ENCODE results near the gene PLXNB2. TPM values are rescaled to one million over a fixed set of nuclear protein-coding genes. Genes with fewer than 3 reads are reported as not detected.
A peak's percentile ranks its signal among the peaks of the same experiment; 100 is the strongest.

The PLXNB2 gene
- total and polyA plus RNA-seq, 2 donors (not counting 1 experiment from before 2014, with no cell fraction given) = 62.7 to 209 TPM

DNA sequence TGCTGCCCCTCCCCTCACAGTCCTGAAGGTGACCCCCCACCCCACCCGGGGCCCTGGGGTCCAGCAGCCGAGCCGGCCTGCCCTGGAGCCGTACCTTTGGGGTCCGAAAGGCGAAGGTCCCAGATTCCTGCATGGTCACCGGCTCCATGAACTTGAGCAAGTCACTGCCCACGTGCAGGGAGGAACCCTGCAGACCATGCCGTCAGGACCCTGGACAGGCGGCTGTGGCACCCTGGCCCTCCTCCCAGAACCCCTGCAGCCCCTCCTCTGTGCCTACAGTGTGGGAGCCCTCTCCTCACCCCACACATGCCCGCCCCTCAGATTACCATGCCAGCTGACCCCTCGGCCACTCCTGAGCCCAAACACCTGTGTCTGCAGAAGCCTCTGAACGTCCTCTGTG lies 23.0 kb downstream of the PLXNB2 start:
- H3K4me2 ChIP-seq (ENCODE audit: extremely low read depth, insufficient read depth, low read length) = no peak overlapping the region
- peaks cover 25% of the 10 kb centered on the region for H3K79me2 ChIP-seq (ENCODE audit: control insufficient read depth, insufficient read depth, low read length)
- TF ChIP-seq, protein P1, sequence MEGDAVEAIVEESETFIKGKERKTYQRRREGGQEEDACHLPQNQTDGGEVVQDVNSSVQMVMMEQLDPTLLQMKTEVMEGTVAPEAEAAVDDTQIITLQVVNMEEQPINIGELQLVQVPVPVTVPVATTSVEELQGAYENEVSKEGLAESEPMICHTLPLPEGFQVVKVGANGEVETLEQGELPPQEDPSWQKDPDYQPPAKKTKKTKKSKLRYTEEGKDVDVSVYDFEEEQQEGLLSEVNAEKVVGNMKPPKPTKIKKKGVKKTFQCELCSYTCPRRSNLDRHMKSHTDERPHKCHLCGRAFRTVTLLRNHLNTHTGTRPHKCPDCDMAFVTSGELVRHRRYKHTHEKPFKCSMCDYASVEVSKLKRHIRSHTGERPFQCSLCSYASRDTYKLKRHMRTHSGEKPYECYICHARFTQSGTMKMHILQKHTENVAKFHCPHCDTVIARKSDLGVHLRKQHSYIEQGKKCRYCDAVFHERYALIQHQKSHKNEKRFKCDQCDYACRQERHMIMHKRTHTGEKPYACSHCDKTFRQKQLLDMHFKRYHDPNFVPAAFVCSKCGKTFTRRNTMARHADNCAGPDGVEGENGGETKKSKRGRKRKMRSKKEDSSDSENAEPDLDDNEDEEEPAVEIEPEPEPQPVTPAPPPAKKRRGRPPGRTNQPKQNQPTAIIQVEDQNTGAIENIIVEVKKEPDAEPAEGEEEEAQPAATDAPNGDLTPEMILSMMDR (conservative IDR thresholded peaks at IDR 0.05 in 1 of 2, IDR thresholded peaks at IDR 0.05 in 1 of 2; ENCODE audit: low read depth in 1 of 2, low read length in 2 of 2) = no peak
- no peak for TF ChIP-seq EZH2 (IDR thresholded peaks at IDR 0.05; ENCODE audit: low read length, missing control alignments)
- no peak overlapping the region for H2AFZ ChIP-seq (ENCODE audit: low read length)
- H3K27me3 ChIP-seq (ENCODE audit: control insufficient read depth, insufficient read depth, low read length) = no peaks in the 10 kb centered on the region
- DNase-seq (ENCODE audit: low read depth in 2 of 2) = no peak
- no peak overlapping the region for H3K9ac ChIP-seq (ENCODE audit: insufficient read depth, low read length)
- no peaks in the 10 kb centered on the region for H3K9me3 ChIP-seq (ENCODE audit: control insufficient read depth, insufficient read depth, low read depth, low read length)
- H3K36me3 ChIP-seq (ENCODE audit: control insufficient read depth, insufficient read depth, low read length) = peaks cover 75% of the 10 kb centered on the region
- H3K27ac ChIP-seq (ENCODE audit: insufficient read depth, low read length) = no peak overlapping the region
- peaks cover 5% of the 10 kb centered on the region for H3K4me1 ChIP-seq (ENCODE audit: control insufficient read depth, extremely low read depth, insufficient read depth, low read length)
- H4K20me1 ChIP-seq (ENCODE audit: control insufficient read depth, extremely low read depth, insufficient read depth, low read length) = no peaks in the 10 kb centered on the region
- H3K4me3 ChIP-seq (replicated peaks in 1 of 4; ENCODE audit: control extremely low read depth in 1 of 4, insufficient read depth in 1 of 4, low read depth in 3 of 4, low read length in 4 of 4) = no peak overlapping the region

DNA sequence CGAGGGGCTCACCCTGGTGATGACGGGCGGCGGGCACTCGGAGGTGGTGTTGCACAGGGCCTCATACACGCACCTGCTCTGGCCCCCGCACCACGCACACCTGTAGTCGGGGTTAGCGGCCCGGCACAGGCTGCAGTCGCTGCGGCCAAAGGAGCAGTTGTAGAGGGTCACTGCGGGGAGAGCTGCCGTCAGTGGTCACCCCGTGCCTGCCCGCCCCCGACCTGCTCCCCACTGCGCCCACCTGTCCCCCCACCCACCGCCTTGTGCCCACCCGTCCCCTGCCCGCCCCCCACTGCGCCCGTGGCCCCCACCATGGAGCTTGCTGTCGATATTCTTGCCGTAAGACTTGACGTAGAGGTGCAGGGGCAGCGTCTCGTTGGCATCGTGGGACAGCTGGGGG lies 23.6 kb downstream of the PLXNB2 start:
- Histone ChIP-seq H4K20me1 (ENCODE audit: control insufficient read depth, extremely low read depth, insufficient read depth, low read length) (no peaks in the 10 kb centered on the region), H3K27ac (ENCODE audit: insufficient read depth, low read length) (no peak overlapping the region), H3K27me3 (ENCODE audit: control insufficient read depth, insufficient read depth, low read length) (no peaks in the 10 kb centered on the region), H3K79me2 (ENCODE audit: control insufficient read depth, insufficient read depth, low read length) (peaks cover 19% of the 10 kb centered on the region), H3K4me1 (ENCODE audit: control insufficient read depth, extremely low read depth, insufficient read depth, low read length) (peaks cover 5% of the 10 kb centered on the region), H3K4me3 (replicated peaks in 1 of 4; ENCODE audit: control extremely low read depth in 1 of 4, insufficient read depth in 1 of 4, low read depth in 3 of 4, low read length in 4 of 4) (no peak overlapping the region), H2AFZ (ENCODE audit: low read length) (no peak overlapping the region), H3K9me3 (ENCODE audit: control insufficient read depth, insufficient read depth, low read depth, low read length) (no peaks in the 10 kb centered on the region), H3K4me2 (ENCODE audit: extremely low read depth, insufficient read depth, low read length) (no peak overlapping the region), H3K36me3 (ENCODE audit: control insufficient read depth, insufficient read depth, low read length) (peaks cover 73% of the 10 kb centered on the region), H3K9ac (ENCODE audit: insufficient read depth, low read length) (no peak overlapping the region)
- no peak for TF ChIP-seq EZH2 (IDR thresholded peaks at IDR 0.05; ENCODE audit: low read length, missing control alignments)
- TF ChIP-seq, protein P1 (conservative IDR thresholded peaks at IDR 0.05 in 1 of 2, IDR thresholded peaks at IDR 0.05 in 1 of 2; ENCODE audit: low read depth in 1 of 2, low read length in 2 of 2) = no peak
- DNase-seq (ENCODE audit: low read depth in 2 of 2) = no peak

DNA sequence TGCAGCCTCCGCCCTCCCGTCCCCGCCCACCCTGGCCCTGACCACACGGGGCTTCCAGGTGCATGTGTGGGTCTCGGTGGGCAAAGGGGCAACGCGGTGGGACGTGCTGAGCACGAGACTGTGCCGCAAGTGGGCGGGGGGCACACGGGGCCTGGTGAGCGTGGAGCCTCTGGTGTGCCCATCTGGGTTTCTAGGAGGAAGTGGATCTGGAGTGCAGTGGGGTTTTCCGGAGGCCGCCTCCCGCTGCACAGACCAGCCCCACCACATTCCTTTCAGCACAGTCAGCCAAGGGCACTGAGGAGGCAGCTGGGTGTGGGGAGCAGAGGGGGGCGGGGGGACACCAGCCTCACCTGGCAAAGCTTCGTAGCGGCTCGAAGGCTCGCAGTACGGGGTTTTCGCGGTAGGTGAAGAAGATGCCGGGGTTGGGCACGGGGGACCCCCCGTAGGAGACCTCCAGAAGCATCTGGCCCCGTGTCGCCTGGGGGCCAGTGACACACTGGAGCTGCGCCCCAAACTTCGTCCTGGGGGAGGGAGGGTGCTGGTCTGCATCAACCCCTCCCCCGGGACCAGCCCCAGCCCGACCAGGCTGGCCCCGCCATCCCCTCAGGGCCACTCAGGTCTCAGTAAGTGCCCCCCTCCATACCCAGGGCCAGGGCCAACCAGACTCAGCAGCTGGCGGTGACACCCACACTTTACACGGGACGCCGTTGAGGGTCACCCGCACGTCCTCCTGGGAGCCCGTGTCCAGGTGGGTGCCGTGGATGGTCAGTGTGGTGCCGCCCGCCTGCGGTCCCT lies 24.9 kb downstream of the PLXNB2 start:
- DNase-seq (ENCODE audit: low read depth in 2 of 2) = peak; percentile 48 to 86
- Histone ChIP-seq H3K9me3 (ENCODE audit: control insufficient read depth, insufficient read depth, low read depth, low read length) (no peaks in the 10 kb centered on the region), H4K20me1 (ENCODE audit: control insufficient read depth, extremely low read depth, insufficient read depth, low read length) (no peaks in the 10 kb centered on the region), H3K9ac (ENCODE audit: insufficient read depth, low read length) (no peak overlapping the region), H3K4me2 (ENCODE audit: extremely low read depth, insufficient read depth, low read length) (no peak overlapping the region), H3K4me3 (replicated peaks in 1 of 4; ENCODE audit: control extremely low read depth in 1 of 4, insufficient read depth in 1 of 4, low read depth in 3 of 4, low read length in 4 of 4) (no peak overlapping the region), H3K27ac (ENCODE audit: insufficient read depth, low read length) (peak overlapping the region; percentile 8), H3K27me3 (ENCODE audit: control insufficient read depth, insufficient read depth, low read length) (no peaks in the 10 kb centered on the region), H2AFZ (ENCODE audit: low read length) (no peak overlapping the region), H3K79me2 (ENCODE audit: control insufficient read depth, insufficient read depth, low read length) (peaks cover 6% of the 10 kb centered on the region), H3K4me1 (ENCODE audit: control insufficient read depth, extremely low read depth, insufficient read depth, low read length) (peaks cover 5% of the 10 kb centered on the region), H3K36me3 (ENCODE audit: control insufficient read depth, insufficient read depth, low read length) (peaks cover 74% of the 10 kb centered on the region)
- no peak for TF ChIP-seq EZH2 (IDR thresholded peaks at IDR 0.05; ENCODE audit: low read length, missing control alignments)
- TF ChIP-seq, protein P1 (conservative IDR thresholded peaks at IDR 0.05 in 1 of 2, IDR thresholded peaks at IDR 0.05 in 1 of 2; ENCODE audit: low read depth in 1 of 2, low read length in 2 of 2) = no peak
